HG03575 (cell line): ENCODE results near the gene SLC7A1.

ENCODE experiments used
- ATAC-seq: cut with Tn5 transposase; IDR thresholded peaks from one replicate; pipeline ENCODE4 v1.9.1; 2021; ENCODE audit not compliant: unreplicated experiment, insufficient number of reproducible peaks, low FRiP score; ENCODE audit errors: extremely low read depth

Gene SLC7A1

DNA sequence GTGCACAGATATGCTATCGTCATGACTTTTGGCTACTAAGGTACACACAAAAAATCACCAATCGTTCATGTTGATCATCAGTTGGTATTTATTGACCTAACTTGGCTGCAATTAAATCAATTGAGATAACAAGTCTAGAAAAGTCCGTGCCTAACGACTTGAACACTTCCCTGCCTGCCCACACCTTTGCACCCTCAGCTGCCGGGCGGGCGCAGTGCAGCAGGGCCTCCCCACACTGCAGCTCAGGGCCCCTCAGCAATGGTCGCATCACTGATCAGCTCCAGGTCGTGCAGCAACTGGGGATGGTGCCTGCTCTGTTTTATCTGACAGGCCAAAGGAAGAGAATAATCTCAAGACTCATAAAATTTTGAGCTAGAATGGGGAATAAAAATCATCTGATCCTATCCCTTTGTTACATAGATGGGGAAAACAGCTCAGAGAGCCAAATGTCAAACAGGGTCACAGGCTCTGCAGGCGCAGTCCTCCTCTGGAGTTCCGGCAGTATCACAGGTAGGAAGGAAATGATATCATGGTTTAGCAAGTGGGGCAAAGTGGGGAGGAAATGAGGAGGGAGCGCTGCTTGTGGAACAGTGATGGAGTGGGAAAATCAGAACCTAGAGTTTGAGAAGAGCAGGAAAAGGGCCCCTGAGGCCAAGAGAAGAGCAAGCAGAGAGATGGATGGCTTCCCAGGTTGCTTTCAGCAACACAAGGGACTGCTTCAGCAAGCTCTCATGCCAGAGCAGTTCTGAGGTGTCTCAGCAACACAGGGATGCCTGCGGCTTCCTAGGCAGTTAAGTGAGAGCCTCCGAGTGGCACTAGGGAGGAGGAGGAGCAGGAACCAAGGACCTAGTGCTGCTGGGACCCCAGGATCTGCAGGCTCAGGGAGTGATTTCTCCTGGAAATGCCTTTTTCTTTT, 57.5 kb downstream of the SLC7A1 start:
- no peak for ATAC-seq

GRCh38 chr13:29536853-29537252, 58.6 kb downstream of the SLC7A1 start:
- ATAC-seq = no peak

- no peak for ATAC-seq
These were observed 59.5 kb downstream of the SLC7A1 start for GRCh38 chr13:29535663-29536655.

GRCh38 chr13:29534083-29534482, 61.4 kb downstream of the SLC7A1 start:
- ATAC-seq = no peak

DNA sequence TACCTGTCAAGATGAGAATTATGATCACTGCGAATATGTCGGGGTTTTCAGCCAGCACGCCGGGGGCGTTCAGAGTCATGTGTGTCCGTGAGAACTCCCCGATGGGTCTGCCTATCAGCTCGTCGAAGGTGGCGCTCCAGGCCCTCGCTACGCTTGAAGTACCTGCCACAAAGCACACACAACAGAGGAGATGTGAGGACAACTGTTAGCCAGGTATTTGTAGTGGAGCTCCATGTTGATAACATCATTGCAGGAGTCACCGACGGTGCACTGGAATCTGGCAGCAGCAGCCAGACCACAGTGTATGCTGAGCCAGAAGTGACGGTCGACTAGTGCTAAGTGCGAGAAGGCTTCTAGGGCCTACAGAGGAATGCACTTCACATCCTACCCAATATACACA, 62.7 kb downstream of the SLC7A1 start:
- no peak for ATAC-seq

DNA sequence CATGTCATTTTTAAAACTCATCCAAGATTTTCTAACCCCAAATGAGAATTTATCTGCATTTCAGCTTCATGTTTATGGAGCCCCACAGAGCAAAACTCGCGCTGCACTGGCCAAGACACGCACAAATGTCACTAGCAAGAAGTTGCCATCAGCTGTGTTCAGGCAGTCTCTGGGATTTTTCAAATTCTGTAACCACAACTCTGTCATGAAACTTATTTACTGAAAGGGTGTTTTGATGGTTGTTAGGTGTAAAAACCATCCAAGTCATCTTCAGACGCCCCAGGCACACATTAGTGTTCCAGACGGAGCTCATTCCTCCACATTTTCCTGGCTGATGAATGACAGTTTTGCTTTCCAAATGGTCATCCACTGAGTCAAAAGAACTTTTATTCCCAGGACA, 63.4 kb downstream of the SLC7A1 start:
- no peak for ATAC-seq

- ATAC-seq = no peak
These were observed 64.6 kb downstream of the SLC7A1 start for GRCh38 chr13:29530901-29531300.

- ATAC-seq = no peak
These were observed 65.7 kb downstream of the SLC7A1 start for GRCh38 chr13:29529754-29530153.

- ATAC-seq = no peak
These were observed 67.6 kb downstream of the SLC7A1 start for GRCh38 chr13:29527916-29528315.

DNA sequence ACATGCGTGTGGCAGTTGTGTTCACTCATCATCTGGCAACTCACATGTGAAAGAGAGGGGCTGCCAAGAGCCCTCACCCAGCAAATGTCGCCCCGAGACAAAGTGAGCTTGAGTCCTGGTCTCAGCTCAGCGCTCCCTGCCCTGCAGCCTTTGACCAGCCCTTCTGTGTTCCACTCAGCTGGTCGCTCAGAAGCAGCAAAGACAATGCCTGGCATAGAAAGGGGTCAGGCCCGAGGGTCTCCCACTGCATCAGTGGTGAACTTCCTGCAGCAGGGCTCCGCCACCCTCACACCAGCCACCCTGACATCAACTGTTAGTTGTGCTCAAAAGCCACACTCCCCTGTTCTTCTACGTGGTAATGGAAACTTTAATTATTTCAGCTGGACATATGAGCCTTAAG, 68.0 kb downstream of the SLC7A1 start:
- ATAC-seq = no peak

- ATAC-seq = no peak
These were observed 68.7 kb downstream of the SLC7A1 start for GRCh38 chr13:29526741-29527140.

DNA sequence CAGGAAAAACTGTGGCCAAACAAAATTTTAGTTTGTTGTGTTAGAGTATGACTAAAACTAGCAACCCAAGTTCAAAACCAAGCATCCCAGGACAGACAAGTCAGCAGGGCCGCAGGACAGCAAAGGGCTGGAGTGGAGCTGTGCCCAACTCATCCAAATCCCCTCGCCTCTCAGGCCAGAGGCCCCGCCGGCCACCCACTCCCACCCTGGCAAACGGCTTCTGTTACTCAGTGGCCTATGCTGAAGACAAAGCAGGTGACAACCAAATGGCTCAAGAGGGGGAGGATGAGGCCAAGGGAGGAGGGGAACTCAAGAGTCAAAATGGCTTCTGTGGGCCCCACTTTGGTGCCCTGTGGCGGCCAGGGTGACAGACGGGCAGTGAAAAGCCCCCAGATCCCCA, 69.7 kb downstream of the SLC7A1 start:
- ATAC-seq = no peak

- ATAC-seq = no peak
These were observed 70.8 kb downstream of the SLC7A1 start for GRCh38 chr13:29524641-29525040.

- ATAC-seq = no peak
These were observed 71.3 kb downstream of the SLC7A1 start for GRCh38 chr13:29524176-29524575.

- ATAC-seq = no peak
These were observed 72.1 kb downstream of the SLC7A1 start for GRCh38 chr13:29523199-29523961.

- ATAC-seq = no peak
These were observed 73.3 kb downstream of the SLC7A1 start for GRCh38 chr13:29522044-29522685.

GRCh38 chr13:29521336-29521735, 74.2 kb downstream of the SLC7A1 start:
- ATAC-seq = no peak

DNA sequence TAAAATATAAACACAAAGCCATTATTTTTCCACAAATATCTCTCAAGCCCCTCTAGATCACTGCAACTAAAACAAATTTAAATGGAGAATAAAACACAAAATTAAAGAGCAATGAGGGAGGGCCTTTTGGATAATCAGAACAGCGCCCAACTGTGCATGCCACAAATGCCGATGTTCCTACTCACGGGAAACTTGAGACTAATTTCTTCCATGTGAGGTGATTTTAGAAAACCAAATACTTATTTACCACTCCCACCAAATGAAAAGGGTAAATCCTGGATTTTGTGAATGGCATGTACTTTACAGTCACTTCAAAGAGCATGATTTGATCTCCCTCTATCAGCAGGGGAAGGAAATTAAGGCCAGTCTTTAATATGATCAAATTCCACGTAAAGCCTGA, 74.8 kb downstream of the SLC7A1 start:
- ATAC-seq = no peak

DNA sequence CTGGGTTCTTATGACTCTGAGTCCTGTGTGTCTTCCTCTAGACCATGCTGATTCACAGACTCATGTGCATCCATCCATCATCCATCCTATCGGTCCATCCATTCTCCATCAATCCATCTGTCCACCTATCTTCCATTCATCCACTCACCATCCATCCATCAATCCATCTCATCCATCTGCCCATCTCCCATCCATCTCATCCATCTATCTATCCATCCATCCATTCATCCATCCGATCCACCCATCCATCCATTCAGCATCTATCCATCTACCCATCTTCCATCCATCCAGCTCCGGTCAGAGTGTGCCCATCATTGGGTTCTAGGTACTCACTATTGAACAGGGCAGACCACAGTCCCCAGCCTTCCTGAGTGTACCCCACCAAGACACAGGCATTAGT, 75.6 kb downstream of the SLC7A1 start:
- no peak for ATAC-seq
